Pancreas (tissue), 10 donors: ENCODE measurements around the gene PDLIM7. TPM values are rescaled to one million over a fixed set of nuclear protein-coding genes. Genes with fewer than 3 reads are reported as not detected.

Source experiments
- ATAC-seq, 4 donors: fragments of 200-7000 bp; cut with Tn5 transposase; one replicate each; pipeline versions ENCODE4 v1.8.0 to v1.9.1; 2020; ENCODE audit warnings: mild to moderate bottlenecking in 4 of 4, moderate library complexity in 4 of 4
- DNase-seq, 6 donors: peaks; one replicate each; pipeline ENCODE4 v3.0.0-alpha.2; 2020
- FAIRE-seq: peaks from 2 replicates; lab custom pipeline; 2012; peaks lifted over from hg19 to GRCh38; lab: Jason Lieb, UNC
- H3K27ac ChIP-seq, 4 donors: fragments of 200-600 bp; sonication (generic); 1 replicate in 3 of 4; 2 replicates in 1 of 4; pipeline versions ENCODE4 v1.5.0 to v1.8.0; 2020
- H3K27me3 ChIP-seq, 4 donors: fragments of 200-600 bp; one replicate each; pipeline ENCODE4 v1.8.0; 2021
- H3K36me3 ChIP-seq, 3 donors: fragments of 200-600 bp; sonication (generic) in 1 of 3; one replicate each; pipeline versions ENCODE4 v1.5.0 to v1.8.0; 2020 to 2021
- H3K4me1 ChIP-seq, 3 donors: fragments of 200-600 bp; one replicate each; pipeline ENCODE4 v1.8.0; 2021
- H3K4me3 ChIP-seq, 4 donors: fragments of 200-600 bp; sonication (generic) in 2 of 4; one replicate each; pipeline versions ENCODE4 v1.5.0 to v1.8.0; 2020 to 2021
- H3K9me3 ChIP-seq, 4 donors: fragments of 200-600 bp; one replicate each; pipeline ENCODE4 v1.8.0; 2021
- WGBS, 2 donors: extraction: QIAGEN DNeasy Blood & Tissue Kit; methylation state at CpG; one replicate each; pipeline ENCODE4 v1.1.7; 2013; 5-methylcytosine and 5-hydroxymethylcytosine counted together
- intact Hi-C, 3 donors: fragments of 100-400 bp; cut with DNase I; formaldehyde crosslinking; loops; one replicate each; pipeline versions ENCODE4 v1.11.1 to v1.14.2; 2022
- polyA plus RNA-seq, 2 donors: library from polyadenylated mRNA; stranded (reverse); fragments of 200-250 nt; gene quantifications; one replicate each; pipeline ENCODE4 v1.2.3, GENCODE V29; 2013
- total RNA-seq, 6 donors: library from RNA; stranded (reverse); fragmentation: NEBNext Ultra II Directional in 4 of 6; extraction: Animal tissue kit (Norgen Biotek cat#: 25700) in 4 of 6; gene quantifications; one replicate each; pipeline versions ENCODE4 v1.2.1 to v1.2.4, GENCODE V29; 2021 to 2023
- TF ChIP-seq, protein P1 (sequence below), 4 donors: fragments of 200-600 bp; sonication (generic) in 3 of 4; IDR thresholded peaks; one replicate each; pipeline versions ENCODE4 v1.5.0 to v1.8.0; 2021; ENCODE audit warnings: antibody characterized with exemption in 4 of 4
- donor health status: healthy with polysubstance abuse.
- donor health status: DM: no; HTN: no; CAD: no; lungs with moderate emphysema.
- donor health status: DM: no; HTN: no; CAD: no.
- donor health status: control.
- donor health status: control.
- donor health status: Bipolar disorder and iron deficiency.
- donor health status: DM: yes; HTN: yes; CAD: no.
- donor health status: DM: no; HTN: no; CAD: no.
- donor health status: DM: no; HTN: no; CAD: no.
- donor health status: DM: yes; HTN: yes; CAD: no.

The PDLIM7 gene
- total and polyA plus RNA-seq, 8 donors = 3.9 to 39.9 (median 11.2) TPM

- peak overlapping the region; percentile 49 to 65 (median 60) for H3K4me3 ChIP-seq
- intact Hi-C loops = no loop called here
- H3K9me3 ChIP-seq = no peaks in the 10 kb centered on the region
- no peak for FAIRE-seq
- DNase-seq = peak in 2 of 6 donors; percentile 66 to 81
- peak overlapping the region in 1 of 4 donors; percentile 39 for H3K27ac ChIP-seq
- no peaks in the 10 kb centered on the region for H3K27me3 ChIP-seq
- peak; percentile 32 to 60 (median 46) for ATAC-seq
- TF ChIP-seq, protein P1, sequence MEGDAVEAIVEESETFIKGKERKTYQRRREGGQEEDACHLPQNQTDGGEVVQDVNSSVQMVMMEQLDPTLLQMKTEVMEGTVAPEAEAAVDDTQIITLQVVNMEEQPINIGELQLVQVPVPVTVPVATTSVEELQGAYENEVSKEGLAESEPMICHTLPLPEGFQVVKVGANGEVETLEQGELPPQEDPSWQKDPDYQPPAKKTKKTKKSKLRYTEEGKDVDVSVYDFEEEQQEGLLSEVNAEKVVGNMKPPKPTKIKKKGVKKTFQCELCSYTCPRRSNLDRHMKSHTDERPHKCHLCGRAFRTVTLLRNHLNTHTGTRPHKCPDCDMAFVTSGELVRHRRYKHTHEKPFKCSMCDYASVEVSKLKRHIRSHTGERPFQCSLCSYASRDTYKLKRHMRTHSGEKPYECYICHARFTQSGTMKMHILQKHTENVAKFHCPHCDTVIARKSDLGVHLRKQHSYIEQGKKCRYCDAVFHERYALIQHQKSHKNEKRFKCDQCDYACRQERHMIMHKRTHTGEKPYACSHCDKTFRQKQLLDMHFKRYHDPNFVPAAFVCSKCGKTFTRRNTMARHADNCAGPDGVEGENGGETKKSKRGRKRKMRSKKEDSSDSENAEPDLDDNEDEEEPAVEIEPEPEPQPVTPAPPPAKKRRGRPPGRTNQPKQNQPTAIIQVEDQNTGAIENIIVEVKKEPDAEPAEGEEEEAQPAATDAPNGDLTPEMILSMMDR (IDR thresholded peaks at IDR 0.05) = no peak
- H3K4me1 ChIP-seq = peaks cover 0 to 6% (median 3%) of the 10 kb centered on the region in 3 donors
- H3K36me3 ChIP-seq = no peaks in the 10 kb centered on the region
- 3% methylated on average over 43 to 93 of the region's 93 CpGs for WGBS, 2 donors
Observed at GRCh38 chr5:177472460-177473442, 24.7 kb downstream of the PDLIM7 start.

- ATAC-seq = no peak
- 77 to 92% methylated on average over 14 of the region's 14 CpGs for WGBS, 2 donors
- no peak for FAIRE-seq
- H3K9me3 ChIP-seq = no peaks in the 10 kb centered on the region
- H3K27me3 ChIP-seq = no peaks in the 10 kb centered on the region
- intact Hi-C loops = no loop called here
- peaks cover 0 to 6% (median 3%) of the 10 kb centered on the region in 3 donors for H3K4me1 ChIP-seq
- H3K36me3 ChIP-seq = no peaks in the 10 kb centered on the region
- H3K27ac ChIP-seq = no peak overlapping the region
- peak overlapping the region in 2 of 4 donors; percentile 64 to 65 for H3K4me3 ChIP-seq
- TF ChIP-seq, protein P1 (IDR thresholded peaks at IDR 0.05) = no peak
- DNase-seq = peak in 2 of 6 donors; percentile 55 to 79
Observed at GRCh38 chr5:177471610-177472356, 25.6 kb downstream of the PDLIM7 start.

- Histone ChIP-seq H3K4me3 (no peak overlapping the region), H3K27ac (no peak overlapping the region), H3K27me3 (no peaks in the 10 kb centered on the region), H3K9me3 (no peaks in the 10 kb centered on the region), H3K4me1 (peaks cover 0 to 6% (median 3%) of the 10 kb centered on the region in 3 donors), H3K36me3 (no peaks in the 10 kb centered on the region)
- 84 to 92% methylated on average over 10 of the region's 10 CpGs for WGBS, 2 donors
- TF ChIP-seq, protein P1 (IDR thresholded peaks at IDR 0.05) = no peak
- ATAC-seq = no peak
- no peak for FAIRE-seq
- intact Hi-C loops = no loop called here
- DNase-seq = peak in 1 of 6 donors; percentile 44
Observed at GRCh38 chr5:177470759-177471536, 26.5 kb downstream of the PDLIM7 start.

DNA sequence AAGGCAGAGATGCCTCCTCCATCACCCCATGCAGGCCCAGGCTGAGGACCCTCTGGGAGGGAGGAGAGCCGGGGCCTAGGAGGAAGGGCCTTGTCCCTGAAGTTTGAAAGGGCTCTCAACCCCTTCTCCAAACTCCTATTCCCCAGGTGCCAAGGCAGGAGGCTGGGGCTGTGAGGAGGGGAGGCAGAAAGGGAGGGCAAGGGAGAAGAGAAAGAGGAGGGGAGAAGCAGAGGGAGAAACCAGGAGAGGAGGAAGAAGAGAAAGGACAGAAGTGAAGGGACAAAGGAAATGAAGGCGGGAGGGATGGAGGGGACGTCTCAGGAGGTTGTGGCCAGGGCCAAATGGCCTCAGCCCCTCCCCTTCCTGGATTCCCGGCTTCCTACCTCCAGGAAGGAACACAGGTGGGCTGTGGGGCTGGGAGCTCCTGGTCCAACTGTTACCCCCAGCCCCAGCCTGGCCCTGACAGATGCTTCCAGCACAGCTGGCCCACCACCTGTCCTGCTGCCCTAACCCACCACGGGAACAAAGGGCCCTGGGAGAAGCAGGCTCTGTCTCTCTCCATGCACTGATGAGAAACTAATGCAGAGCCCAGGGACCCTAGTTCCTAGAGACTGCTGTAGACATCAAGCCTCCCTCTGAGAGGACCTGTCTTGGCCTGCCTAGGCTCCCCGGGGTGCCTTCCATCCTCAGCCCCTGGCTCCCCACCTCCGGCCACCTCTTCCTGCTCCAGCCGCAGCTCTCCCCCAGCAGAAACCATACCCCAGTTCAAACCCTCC, 27.5 kb downstream of the PDLIM7 start:
- DNase-seq = peak in 1 of 6 donors; percentile 41
- H3K9me3 ChIP-seq = no peaks in the 10 kb centered on the region
- WGBS, 2 donors = 86 to 88% methylated on average over 8 of the region's 8 CpGs
- H3K4me1 ChIP-seq = peaks cover 0 to 6% (median 3%) of the 10 kb centered on the region in 3 donors
- TF ChIP-seq, protein P1 (IDR thresholded peaks at IDR 0.05) = no peak
- no peaks in the 10 kb centered on the region for H3K27me3 ChIP-seq
- no peak for FAIRE-seq
- no peak overlapping the region for H3K4me3 ChIP-seq
- no peaks in the 10 kb centered on the region for H3K36me3 ChIP-seq
- no peak overlapping the region for H3K27ac ChIP-seq
- intact Hi-C loops = no loop called here
- ATAC-seq = no peak
